Thymus (tissue), 14 donors: ENCODE results near the gene TFCP2. TPM values are rescaled to one million over a fixed set of nuclear protein-coding genes. Genes with fewer than 3 reads are reported as not detected.
A peak's percentile ranks its signal among the peaks of the same experiment; 100 is the strongest.
"Not testable (repeated sequence)": the region's sequence is repeated elsewhere in the genome, so short reads cannot be mapped to it uniquely, and the experiment has no call there.

Source experiments
- DNase-seq, 9 donors: peaks; one replicate each; pipeline ENCODE4 v3.0.0-alpha.2; 2013; ENCODE audit warnings: low spot score in 9 of 9, low read depth in 6 of 9, missing footprints in 1 of 9
- H3K27ac ChIP-seq, 2 donors: one replicate each; pipeline ENCODE4 v1.5.1; 2013; ENCODE audit warnings: control low read depth in 1 of 2, low read depth in 1 of 2, low read length in 1 of 2, mild to moderate bottlenecking in 1 of 2, moderate library complexity in 1 of 2
- H3K27me3 ChIP-seq, 2 donors: one replicate each; pipeline ENCODE4 v1.5.1; 2013; ENCODE audit warnings: low read length in 1 of 2; ENCODE audit not compliant: control insufficient read depth in 2 of 2, insufficient read depth in 1 of 2
- H3K36me3 ChIP-seq, 2 donors: one replicate each; pipeline ENCODE4 v1.5.1; 2013; ENCODE audit warnings: low read length in 1 of 2, mild to moderate bottlenecking in 1 of 2, moderate library complexity in 1 of 2; ENCODE audit not compliant: control insufficient read depth in 2 of 2, insufficient read depth in 2 of 2
- H3K4me1 ChIP-seq, 2 donors: one replicate each; pipeline ENCODE4 v1.5.1; 2013; ENCODE audit warnings: low read length in 2 of 2; ENCODE audit not compliant: control insufficient read depth in 2 of 2, insufficient read depth in 2 of 2
- H3K4me3 ChIP-seq, 2 donors: one replicate each; pipeline ENCODE4 v1.5.1; 2013; ENCODE audit warnings: low read length in 2 of 2, control low read depth in 1 of 2, mild to moderate bottlenecking in 1 of 2
- H3K9me3 ChIP-seq, 2 donors: one replicate each; pipeline ENCODE4 v1.5.1; 2013; ENCODE audit warnings: low read length in 1 of 2, mild to moderate bottlenecking in 1 of 2; ENCODE audit not compliant: control insufficient read depth in 2 of 2, insufficient read depth in 1 of 2
- WGBS: extraction: QIAGEN DNeasy Blood & Tissue Kit; methylation state at CpG from one replicate; pipeline ENCODE4 v1.1.7; 2013; 5-methylcytosine and 5-hydroxymethylcytosine counted together
- long read RNA-seq, 10 donors: transcript quantifications; one replicate each; lab custom pipeline, GENCODE V29; 2026
- polyA plus RNA-seq: library from polyadenylated mRNA; stranded (reverse); fragments of 200-250 nt; gene quantifications from one replicate; pipeline ENCODE4 v1.2.3, GENCODE V29; 2013
- total RNA-seq: library from RNA; stranded (reverse); fragments of 120-200 nt; gene quantifications from one replicate; pipeline ENCODE4 v1.2.4, GENCODE V29; 2013
- donor health status: healthy.

Gene TFCP2
- 11.7 TPM for total RNA-seq
- polyA plus RNA-seq = 25.3 TPM
- long read RNA-seq, donor 1 = 0 reads
- long read RNA-seq, donor 2 = 0 reads
- long read RNA-seq, donor 3, partial matches to known transcripts = 0 of 5 reads
- long read RNA-seq, donor 3, other reads (novel, unspliced or antisense) = 0 of 5 reads
- long read RNA-seq, donor 4, partial matches to known transcripts = 0 of 3 reads
- long read RNA-seq, donor 4, other reads (novel, unspliced or antisense) = 0 of 3 reads
- long read RNA-seq, donor 5, partial matches to known transcripts = 0 of 3 reads
- long read RNA-seq, donor 5, other reads (novel, unspliced or antisense) = 0 of 3 reads
- long read RNA-seq, donor 6, partial matches to known transcripts = 0 of 5 reads
- long read RNA-seq, donor 6, other reads (novel, unspliced or antisense) = 0 of 5 reads
- long read RNA-seq, donor 7, partial matches to known transcripts = 0 of 2 reads
- long read RNA-seq, donor 7, other reads (novel, unspliced or antisense) = 0 of 2 reads
- long read RNA-seq, donor 8 = 0 reads
- long read RNA-seq, donor 9, partial matches to known transcripts = 0 of 5 reads
- long read RNA-seq, donor 9, other reads (novel, unspliced or antisense) = 0 of 5 reads
- long read RNA-seq, donor 10, partial matches to known transcripts = 0 of 2 reads
- long read RNA-seq, donor 10, other reads (novel, unspliced or antisense) = 0 of 2 reads

- no peaks in the 10 kb centered on the region for H3K9me3 ChIP-seq
- under 1% methylated on average over 58 of the region's 58 CpGs for WGBS
Measured at GRCh38 chr12:51172515-51173431, at the start of gene TFCP2. TFCP2 (minus strand) TSS chr12:51173135; CDS start chr12:51172422, 713 bp downstream.

GRCh38 chr12:51222461-51222860 is 49.5 kb upstream of the TFCP2 start:
- H3K27me3 ChIP-seq = peaks cover 0 to 16% of the 10 kb centered on the region in 2 donors
- no peak overlapping the region for H3K4me3 ChIP-seq
- DNase-seq = no peak
- no peaks in the 10 kb centered on the region for H3K36me3 ChIP-seq
- peaks cover 7 to 9% of the 10 kb centered on the region in 2 donors for H3K4me1 ChIP-seq
- no peak overlapping the region for H3K27ac ChIP-seq
- no peaks in the 10 kb centered on the region for H3K9me3 ChIP-seq
- 84% methylated on average over 7 of the region's 7 CpGs for WGBS

More at GRCh38 chr12:51172515-51173431, at the start of gene TFCP2:
- peak; percentile 82 to 96 (median 87) for DNase-seq
- Histone ChIP-seq H3K27me3 (no peaks in the 10 kb centered on the region), H3K36me3 (peaks cover 0 to 3% of the 10 kb centered on the region in 2 donors), H3K27ac (peak within 1 kb of the TSS; percentile 84 to 95), H3K4me1 (peaks cover 0 to 7% of the 10 kb centered on the region in 2 donors), H3K4me3 (peak within 1 kb of the TSS; percentile 79 to 95)

GRCh38 chr12:51219857-51220256 is 46.9 kb upstream of the TFCP2 start:
- DNase-seq, H3K36me3 ChIP-seq, H3K27ac ChIP-seq, H3K4me1 ChIP-seq, H3K9me3 ChIP-seq, H3K4me3 ChIP-seq: not testable (repeated sequence)
- 90% methylated on average over 12 of the region's 12 CpGs for WGBS
- H3K27me3 ChIP-seq = peaks cover 3 to 30% of the 10 kb centered on the region in 2 donors

GRCh38 chr12:51219322-51219721 is 46.4 kb upstream of the TFCP2 start:
- Histone ChIP-seq H3K4me1 (peaks cover 9% of the 10 kb centered on the region in 2 donors), H3K27ac (no peak overlapping the region), H3K27me3 (peaks cover 3 to 30% of the 10 kb centered on the region in 2 donors), H3K9me3 (no peaks in the 10 kb centered on the region), H3K36me3 (no peaks in the 10 kb centered on the region), H3K4me3 (no peak overlapping the region)
- DNase-seq = no peak
- 90% methylated on average over 5 of the region's 5 CpGs for WGBS

- Histone ChIP-seq H3K27ac (peak overlapping the region in 1 of 2 donors; percentile 87), H3K27me3 (peaks cover 3 to 30% of the 10 kb centered on the region in 2 donors), H3K36me3 (no peaks in the 10 kb centered on the region), H3K4me1 (peaks cover 9% of the 10 kb centered on the region in 2 donors), H3K4me3 (peak overlapping the region; percentile 82 to 88), H3K9me3 (no peaks in the 10 kb centered on the region)
- 72% methylated on average over 10 of the region's 10 CpGs for WGBS
- no peak for DNase-seq
Measured at GRCh38 chr12:51218607-51219161, 45.7 kb upstream of the TFCP2 start.

- Histone ChIP-seq H3K27me3 (peaks cover 3 to 30% of the 10 kb centered on the region in 2 donors), H3K4me3 (peak within 1 kb of the TSS; percentile 82 to 88), H3K27ac (peak within 1 kb of the TSS in 1 of 2 donors; percentile 87), H3K36me3 (no peaks in the 10 kb centered on the region), H3K4me1 (peaks cover 9% of the 10 kb centered on the region in 2 donors), H3K9me3 (no peaks in the 10 kb centered on the region)
- WGBS = under 1% methylated on average over 35 of the region's 35 CpGs
- peak; percentile 27 to 80 (median 42) for DNase-seq
Measured at GRCh38 chr12:51217968-51218606, 45.2 kb upstream of the TFCP2 start, which contains the start of gene POU6F1. POU6F1 (minus strand) TSS chr12:51218062; CDS start chr12:51206836, 11,226 bp downstream.

GRCh38 chr12:51217133-51217967 is 44.4 kb upstream of the TFCP2 start:
- Histone ChIP-seq H3K4me1 (peaks cover 9% of the 10 kb centered on the region in 2 donors), H3K27me3 (peaks cover 3 to 30% of the 10 kb centered on the region in 2 donors), H3K9me3 (no peaks in the 10 kb centered on the region), H3K27ac (peak overlapping the region in 1 of 2 donors; percentile 87), H3K36me3 (no peaks in the 10 kb centered on the region), H3K4me3 (peak overlapping the region; percentile 82 to 88)
- 2% methylated on average over 81 of the region's 81 CpGs for WGBS
- DNase-seq = peak in 1 of 9 donors; percentile 26
